GM18508 (cell line): ENCODE measurements around the gene SLC7A9.
"Not testable (repeated sequence)": the region's sequence is repeated elsewhere in the genome, so short reads cannot be mapped to it uniquely, and the experiment has no call there.

Experiments used
- ATAC-seq: cut with Tn5 transposase; IDR thresholded peaks from one replicate; pipeline ENCODE4 v1.9.1; 2021; ENCODE audit warnings: moderate number of reproducible peaks; ENCODE audit not compliant: insufficient read depth, unreplicated experiment

SLC7A9 gene

DNA sequence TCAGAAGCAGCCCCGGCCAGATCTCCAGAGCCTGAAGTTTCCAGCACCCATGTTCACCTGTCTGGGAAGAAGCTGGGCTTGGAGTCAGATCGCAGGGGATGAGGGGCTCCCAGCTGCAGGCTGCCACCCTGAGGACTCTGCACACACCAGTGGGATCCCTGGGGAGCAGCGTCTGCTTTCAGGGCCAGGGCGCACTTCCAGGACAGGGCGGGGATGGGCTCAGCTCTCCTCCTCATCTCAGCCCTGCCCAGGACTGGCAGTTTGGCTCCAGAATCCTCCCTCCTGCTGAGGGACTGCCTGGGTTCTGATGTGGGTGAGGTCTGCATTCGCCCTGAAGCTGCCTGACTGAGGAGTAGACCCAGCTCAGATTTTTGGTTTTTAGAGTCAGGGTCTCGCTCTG, 3.5 kb downstream of the SLC7A9 start:
- no peak for ATAC-seq

GRCh38 chr19:32865326-32865725, 4.2 kb downstream of the SLC7A9 start:
- no peak for ATAC-seq

GRCh38 chr19:32864318-32865007, 5.1 kb downstream of the SLC7A9 start:
- ATAC-seq, result no peak

- no peak for ATAC-seq
Measured at GRCh38 chr19:32863841-32864240, 5.7 kb downstream of the SLC7A9 start.

- no peak for ATAC-seq
Measured at GRCh38 chr19:32863301-32863700, 6.3 kb downstream of the SLC7A9 start.

- ATAC-seq, result no peak
Measured at GRCh38 chr19:32862741-32863140, 6.8 kb downstream of the SLC7A9 start.

DNA sequence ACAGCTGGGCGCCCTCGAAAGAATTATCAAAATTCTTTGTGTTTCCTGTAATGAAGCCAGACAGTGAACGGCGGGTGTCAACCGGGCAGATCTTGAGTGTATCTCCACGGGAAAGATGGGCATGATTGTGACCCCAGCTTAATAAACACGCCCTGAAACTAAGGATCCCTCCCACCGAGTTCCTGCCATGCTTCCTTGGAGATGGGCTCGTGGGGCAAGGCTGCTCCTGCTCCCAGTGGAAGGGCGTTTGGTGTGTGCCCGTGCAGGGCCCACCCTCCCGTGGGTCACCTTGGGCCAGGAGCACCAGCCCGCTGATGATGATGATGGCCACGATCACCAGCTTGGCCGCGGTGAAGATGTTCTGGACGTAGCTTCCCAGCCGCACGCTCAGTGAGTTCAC, 7.4 kb downstream of the SLC7A9 start:
- ATAC-seq, result no peak

GRCh38 chr19:32861596-32861995, 8.0 kb downstream of the SLC7A9 start:
- no peak for ATAC-seq

- ATAC-seq, result no peak
Measured at GRCh38 chr19:32859591-32859990, 10.0 kb downstream of the SLC7A9 start.

GRCh38 chr19:32858559-32858958, 11.0 kb downstream of the SLC7A9 start:
- no peak for ATAC-seq

DNA sequence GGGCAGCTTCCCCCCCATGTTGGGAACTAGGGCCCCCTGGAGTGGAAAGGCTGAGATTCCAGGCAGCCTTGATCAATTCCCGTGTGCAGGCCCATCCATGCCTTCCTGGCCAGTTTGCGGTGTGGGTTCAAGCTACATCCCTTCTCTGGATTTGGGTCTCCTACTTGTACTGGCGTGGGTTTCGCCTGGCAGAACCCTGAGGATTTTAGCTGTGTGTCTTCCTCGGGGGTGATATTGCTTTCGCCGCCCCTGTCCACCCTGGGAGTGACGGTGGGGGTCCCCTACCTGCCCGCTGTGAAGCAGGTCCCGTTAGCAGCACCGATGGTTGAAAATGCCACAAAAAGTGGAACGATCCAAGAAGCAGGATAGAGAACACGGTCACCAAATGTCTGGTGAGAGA, 11.4 kb downstream of the SLC7A9 start:
- no peak for ATAC-seq

DNA sequence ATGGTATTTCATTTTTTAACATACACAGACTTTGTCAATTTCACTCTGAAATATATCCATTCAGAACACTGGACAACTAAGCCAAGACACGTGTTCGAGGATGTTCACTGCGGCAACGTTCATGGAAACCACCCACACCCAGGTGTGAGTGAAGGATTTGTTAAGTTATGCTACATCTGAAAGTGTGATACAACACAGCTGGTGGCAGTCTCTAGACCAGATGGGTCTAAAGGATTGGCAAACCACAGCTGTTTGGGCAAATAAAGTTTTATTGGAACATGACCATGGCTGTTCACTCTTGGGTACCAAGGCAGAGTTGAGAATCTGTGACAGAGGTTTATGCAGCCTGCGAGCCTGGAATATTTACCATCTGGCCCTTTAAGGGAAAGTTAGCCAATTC, 12.0 kb downstream of the SLC7A9 start:
- ATAC-seq, result no peak

DNA sequence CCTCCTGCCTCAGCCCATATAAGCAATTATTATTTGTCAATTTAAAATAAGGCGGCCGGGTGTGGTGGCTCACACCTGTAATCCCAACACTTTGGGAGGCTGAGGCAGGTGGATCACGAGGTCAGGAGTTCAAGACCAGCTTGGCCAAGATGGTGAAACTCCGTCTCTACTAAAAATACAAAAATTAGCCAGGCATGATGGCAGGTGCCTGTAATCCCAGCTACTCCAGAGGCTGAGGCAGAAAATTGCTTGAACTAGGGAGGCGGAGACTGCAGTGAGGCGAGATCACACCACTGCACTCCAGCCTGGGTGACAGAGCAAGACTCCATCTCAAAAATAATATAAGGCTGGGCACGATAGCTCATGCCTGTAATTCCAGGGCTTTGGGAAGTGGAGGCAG, 12.7 kb downstream of the SLC7A9 start:
- not testable (repeated sequence) for ATAC-seq

GRCh38 chr19:32852216-32852615, 17.4 kb downstream of the SLC7A9 start:
- no peak for ATAC-seq

GRCh38 chr19:32848035-32848434, 21.5 kb downstream of the SLC7A9 start:
- ATAC-seq, result not testable (repeated sequence)

GRCh38 chr19:32843716-32844245, 25.8 kb downstream of the SLC7A9 start:
- ATAC-seq, result no peak

- ATAC-seq, result no peak
Measured at GRCh38 chr19:32842061-32842460, 27.5 kb downstream of the SLC7A9 start.

DNA sequence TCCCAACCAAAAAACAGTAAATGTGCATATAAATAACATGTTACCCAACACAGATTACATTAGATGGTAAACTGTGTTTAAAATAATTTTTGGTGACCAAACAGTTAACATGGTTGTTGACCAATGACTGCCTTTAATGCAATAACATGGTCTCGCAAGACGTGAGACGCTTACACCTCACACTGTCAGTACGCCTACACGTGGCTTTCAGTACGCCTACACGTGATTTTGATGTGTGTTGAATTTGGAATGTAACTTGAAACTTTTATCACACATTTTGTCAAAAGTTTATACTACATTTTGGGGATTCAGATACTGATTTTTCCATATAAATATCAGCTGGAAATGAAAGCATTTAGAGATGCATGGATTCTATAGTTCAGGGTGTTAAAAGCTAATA, 32.0 kb downstream of the SLC7A9 start:
- ATAC-seq, result no peak

GRCh38 chr19:32833388-32833787, 36.2 kb downstream of the SLC7A9 start:
- ATAC-seq, result not testable (repeated sequence)

DNA sequence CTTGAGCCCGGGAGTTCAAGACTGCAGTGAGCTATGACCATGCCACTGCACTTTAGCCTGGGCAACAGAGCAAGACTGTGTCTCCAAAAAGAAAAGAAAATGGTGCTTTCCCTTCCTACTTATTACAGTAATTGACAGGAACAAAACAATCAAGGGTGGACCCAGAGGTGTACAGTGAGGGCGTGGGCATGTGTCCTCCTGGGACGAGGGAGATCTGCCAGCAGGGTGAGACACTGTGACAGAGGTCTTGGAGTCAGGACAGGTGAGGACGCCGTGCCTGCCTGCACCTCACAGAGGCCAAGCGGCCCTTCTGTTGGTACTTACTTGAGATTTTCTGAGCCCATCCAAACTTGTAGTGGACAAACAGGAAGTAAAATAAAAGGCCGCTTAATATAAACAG, 36.7 kb downstream of the SLC7A9 start:
- ATAC-seq, result not testable (repeated sequence)

DNA sequence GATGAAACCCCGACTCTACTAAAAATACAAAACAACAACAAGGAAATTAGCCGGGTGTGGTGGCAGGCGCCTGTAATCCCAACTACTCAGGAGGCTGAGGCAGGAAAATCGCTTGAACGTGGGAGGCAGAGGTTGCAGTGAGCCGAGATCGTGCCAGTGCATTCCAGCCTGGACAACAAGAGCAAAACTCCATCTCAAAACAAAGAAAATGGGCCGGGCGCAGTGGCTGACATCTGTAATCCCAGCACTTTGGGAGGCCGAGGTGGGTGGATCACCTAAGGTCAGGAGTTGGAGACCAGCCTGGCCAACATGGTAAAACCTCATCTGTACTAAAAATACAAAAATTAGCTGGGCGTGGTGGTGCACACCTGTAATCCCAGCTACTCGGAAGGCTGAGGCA, 37.5 kb downstream of the SLC7A9 start:
- ATAC-seq, result not testable (repeated sequence)

DNA sequence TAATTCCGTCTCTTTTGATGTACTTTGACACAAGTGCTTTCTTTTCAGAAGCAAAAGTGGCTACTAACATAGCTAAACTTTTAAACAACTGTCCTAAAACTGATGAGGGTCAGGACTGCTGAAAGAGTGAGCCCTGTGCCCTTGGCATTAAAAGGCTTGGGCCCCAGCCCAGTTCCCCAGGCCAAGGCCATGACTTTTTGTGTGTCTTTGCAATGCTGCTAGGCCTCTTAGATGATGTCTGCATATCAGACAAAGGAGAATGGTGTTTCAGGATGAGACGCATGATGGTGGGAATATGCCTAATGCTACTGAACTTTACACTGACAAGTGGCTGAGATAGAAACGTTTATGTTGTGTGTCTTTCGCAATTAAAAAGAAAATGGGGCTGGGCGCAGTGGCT, 38.0 kb downstream of the SLC7A9 start:
- no peak for ATAC-seq
